ENCODE data around the gene SELENOI.

The SELENOI gene

GRCh38 chr2:26438526-26438925 lies 92.6 kb downstream of the SELENOI start:
- Mint-ChIP-seq H3K27me3 (no peaks in the 10 kb centered on the region), H3K36me3 (no peaks in the 10 kb centered on the region), H3K27ac (no peak overlapping the region), H3K4me1 (peaks cover 4% of the 10 kb centered on the region), H3K9me3 (no peaks in the 10 kb centered on the region), H3K4me3 (no peak overlapping the region)

- Mint-ChIP-seq H3K9me3 (no peaks in the 10 kb centered on the region), H3K4me3 (no peak overlapping the region), H3K4me1 (peaks cover 4% of the 10 kb centered on the region), H3K36me3 (no peaks in the 10 kb centered on the region), H3K27me3 (no peaks in the 10 kb centered on the region), H3K27ac (no peak overlapping the region)
Observed at GRCh38 chr2:26438926-26439325, 93.0 kb downstream of the SELENOI start.

- Mint-ChIP-seq H3K36me3 (no peaks in the 10 kb centered on the region), H3K4me3 (no peak overlapping the region), H3K27ac (no peak overlapping the region), H3K9me3 (no peaks in the 10 kb centered on the region), H3K27me3 (no peaks in the 10 kb centered on the region), H3K4me1 (peaks cover 4% of the 10 kb centered on the region)
Observed at GRCh38 chr2:26442301-26442700, 96.4 kb downstream of the SELENOI start.

- Mint-ChIP-seq H3K4me3 (no peak overlapping the region), H3K36me3 (no peaks in the 10 kb centered on the region), H3K9me3 (no peaks in the 10 kb centered on the region)
Observed at GRCh38 chr2:26442707-26443106, 96.8 kb downstream of the SELENOI start.

GRCh38 chr2:26444236-26444635 lies 98.3 kb downstream of the SELENOI start:
- no peak overlapping the region for H3K4me3 Mint-ChIP-seq
- peaks cover 1% of the 10 kb centered on the region for H3K4me1 Mint-ChIP-seq
- no peaks in the 10 kb centered on the region for H3K27me3 Mint-ChIP-seq
- H3K36me3 Mint-ChIP-seq = no peaks in the 10 kb centered on the region
- H3K9me3 Mint-ChIP-seq = no peaks in the 10 kb centered on the region
- no peak overlapping the region for H3K27ac Mint-ChIP-seq

More at GRCh38 chr2:26442707-26443106, 96.8 kb downstream of the SELENOI start:
- peaks cover 4% of the 10 kb centered on the region for H3K4me1 Mint-ChIP-seq
- H3K27ac Mint-ChIP-seq = no peak overlapping the region
- H3K27me3 Mint-ChIP-seq = no peaks in the 10 kb centered on the region
